Endothelial cell of umbilical vein (primary cell): ENCODE measurements around the gene LCLAT1. TPM values are rescaled to one million over a fixed set of nuclear protein-coding genes. Genes with fewer than 3 reads are reported as not detected.
A peak's percentile ranks its signal among the peaks of the same experiment; 100 is the strongest.

Experiments
- BruUV-seq: library from RNA; stranded (reverse); fragments of 400-500 nt; replicated peaks from 2 replicates; lab custom pipeline; 2021; lab: Mats Ljungman, UMichigan
- CTCF ChIA-PET: fragments of 300-600, 350-600 bp; sonication (Branson Sonifier 250); formaldehyde crosslinking; loops from one replicate; lab custom pipeline; 2021; ENCODE audit warnings: antibody characterized with exemption, inconsistent platforms; lab: Charles Lee
- POLR2A ChIA-PET: fragments of 300-600, 350-600 bp; sonication (Branson Sonifier 250); formaldehyde crosslinking; loops from one replicate; lab custom pipeline; 2021; ENCODE audit warnings: antibody characterized with exemption, inconsistent platforms; lab: Charles Lee
- DNase-seq: peaks from one replicate; pipeline ENCODE4 v3.0.0-alpha.2; 2011; ENCODE audit warnings: low read depth, low spot score
- FAIRE-seq: peaks from 2 replicates; lab custom pipeline; 2011; peaks lifted over from hg19 to GRCh38; lab: Jason Lieb, UNC
- H2AFZ ChIP-seq: 2 replicates; pipeline ENCODE4 v1.6.0; 2012; ENCODE audit warnings: low read depth, low read length, control low read depth, inconsistent platforms
- H3K27ac ChIP-seq: 2 replicates; pipeline ENCODE4 v1.5.1; 2011; ENCODE audit warnings: low read depth, mild to moderate bottlenecking, control low read depth, low read length, moderate library complexity; ENCODE audit not compliant: insufficient read depth
- H3K27me3 ChIP-seq, 2 experiments: 2 replicates each; pipeline versions ENCODE4 v1.6.0 to v1.6.1; 2011; ENCODE audit warnings: low read length in 2 of 2, mixed read lengths in 1 of 2; ENCODE audit not compliant: control insufficient read depth in 2 of 2, insufficient read depth in 2 of 2
- H3K36me3 ChIP-seq, 2 experiments: 2 replicates in 1 of 2; 3 replicates in 1 of 2; pipeline ENCODE4 v1.5.1; 2011; ENCODE audit warnings: low read length in 2 of 2, mild to moderate bottlenecking in 1 of 2, moderate library complexity in 1 of 2; ENCODE audit not compliant: control insufficient read depth in 2 of 2, insufficient read depth in 2 of 2; ENCODE audit errors: extremely low read depth in 1 of 2
- H3K4me1 ChIP-seq: 3 replicates; pipeline ENCODE4 v1.5.1; 2011; ENCODE audit warnings: mild to moderate bottlenecking, low read length; ENCODE audit not compliant: control insufficient read depth, insufficient read depth; ENCODE audit errors: extremely low read depth
- H3K4me2 ChIP-seq: 2 replicates; pipeline ENCODE4 v1.6.1; 2011; ENCODE audit warnings: low read length, control low read depth, mixed read lengths; ENCODE audit not compliant: insufficient read depth
- H3K4me3 ChIP-seq, 3 experiments: fragments of 200-600 bp in 1 of 3; sonication (generic), shearing (Covaris generic) in 1 of 3; replicated peaks in 1 of 3; 2 replicates each; pipeline ENCODE4 v1.5.1; 2011 to 2016; ENCODE audit warnings: control low read depth in 3 of 3, low read length in 3 of 3, mild to moderate bottlenecking in 2 of 3, inconsistent platforms in 1 of 3, low read depth in 1 of 3, moderate library complexity in 1 of 3; ENCODE audit not compliant: insufficient read depth in 1 of 3
- H3K79me2 ChIP-seq: 2 replicates; pipeline ENCODE4 v1.6.0; 2012; ENCODE audit warnings: low read length, inconsistent platforms; ENCODE audit not compliant: control insufficient read depth, insufficient read depth
- H3K9ac ChIP-seq: replicated peaks from 2 replicates; pipeline ENCODE3; 2011; ENCODE audit warnings: low read length, control low read depth; ENCODE audit not compliant: insufficient read depth; ENCODE audit errors: extremely low read depth
- H3K9me1 ChIP-seq: replicated peaks from 3 replicates; pipeline ENCODE4 v1.6.0; 2011; ENCODE audit warnings: mild to moderate bottlenecking, low read length; ENCODE audit not compliant: control insufficient read depth, insufficient read depth; ENCODE audit errors: extremely low read depth
- H3K9me3 ChIP-seq: replicated peaks from 2 replicates; pipeline ENCODE4 v1.5.1; 2012; ENCODE audit warnings: low read length, inconsistent platforms; ENCODE audit not compliant: control insufficient read depth, insufficient read depth
- H4K20me1 ChIP-seq: replicated peaks from 2 replicates; pipeline ENCODE3; 2011; ENCODE audit warnings: mild to moderate bottlenecking, low read length; ENCODE audit not compliant: control insufficient read depth, insufficient read depth; ENCODE audit errors: extremely low read depth
- EZH2 ChIP-seq: IDR thresholded peaks from 2 replicates; pipeline ENCODE4 v1.6.1; 2012; ENCODE audit warnings: borderline replicate concordance, low read depth, mild to moderate bottlenecking, moderate library complexity, low read length, inconsistent platforms; ENCODE audit not compliant: severe bottlenecking
- FOS ChIP-seq: IDR thresholded peaks from 2 replicates; pipeline ENCODE4 v1.6.1; 2011; ENCODE audit warnings: mild to moderate bottlenecking, low read length, moderate library complexity, borderline replicate concordance; ENCODE audit not compliant: insufficient read depth
- JUN ChIP-seq: IDR thresholded peaks from 2 replicates; pipeline ENCODE4 v1.6.1; 2011; ENCODE audit warnings: borderline replicate concordance, low read depth; ENCODE audit not compliant: insufficient read length, insufficient read depth
- POLR2A ChIP-seq: IDR thresholded peaks from 2 replicates; pipeline ENCODE4 v1.6.1; 2012; ENCODE audit warnings: low read depth, mild to moderate bottlenecking, control low read depth, low read length
- dilution Hi-C: fragments of 300-500 bp; cut with MboI; formaldehyde crosslinking; loops from one replicate; pipeline ENCODE4 v1.15.0; 2019; ENCODE audit warnings: low sequenced_read_pairs; ENCODE audit not compliant: extremely low pct_ligation_motif_present
- intact Hi-C: fragments of 100-400 bp; cut with micrococcal nuclease; formaldehyde crosslinking; loops from one replicate; pipeline ENCODE4 v1.10.0; 2022
- polyA plus RNA-seq, 4 experiments: library from polyadenylated mRNA; depleted of rRNA in 3 of 4; stranded (reverse) in 3 of 4; unstranded in 1 of 4; fragments of >200 nt; gene quantifications; 2 replicates each; pipeline versions ENCODE4 v1.2.1 to v1.2.3, GENCODE V29; 2011 to 2012; ENCODE audit warnings: missing spikeins in 1 of 4
- total RNA-seq: library from RNA; stranded (reverse); gene quantifications from 2 replicates; pipeline ENCODE4 v1.2.3, GENCODE V29; 2021
- TF ChIP-seq, protein P1 (sequence below), 2 donors: IDR thresholded peaks; 1 replicate in 1 of 2; 2 replicates in 1 of 2; pipeline ENCODE4 v1.5.1; 2011; ENCODE audit warnings: low read length in 2 of 2, mild to moderate bottlenecking in 2 of 2, moderate library complexity in 2 of 2, control low read depth in 1 of 2, inconsistent platforms in 1 of 2, low read depth in 1 of 2; ENCODE audit not compliant: insufficient read depth in 1 of 2; ENCODE audit errors: extremely low read depth in 1 of 2

The LCLAT1 gene
- total and polyA plus RNA-seq, 2 donors (not counting 3 experiments of a cell fraction or from before 2014, with no cell fraction given): 6.1 to 20.8 TPM

DNA sequence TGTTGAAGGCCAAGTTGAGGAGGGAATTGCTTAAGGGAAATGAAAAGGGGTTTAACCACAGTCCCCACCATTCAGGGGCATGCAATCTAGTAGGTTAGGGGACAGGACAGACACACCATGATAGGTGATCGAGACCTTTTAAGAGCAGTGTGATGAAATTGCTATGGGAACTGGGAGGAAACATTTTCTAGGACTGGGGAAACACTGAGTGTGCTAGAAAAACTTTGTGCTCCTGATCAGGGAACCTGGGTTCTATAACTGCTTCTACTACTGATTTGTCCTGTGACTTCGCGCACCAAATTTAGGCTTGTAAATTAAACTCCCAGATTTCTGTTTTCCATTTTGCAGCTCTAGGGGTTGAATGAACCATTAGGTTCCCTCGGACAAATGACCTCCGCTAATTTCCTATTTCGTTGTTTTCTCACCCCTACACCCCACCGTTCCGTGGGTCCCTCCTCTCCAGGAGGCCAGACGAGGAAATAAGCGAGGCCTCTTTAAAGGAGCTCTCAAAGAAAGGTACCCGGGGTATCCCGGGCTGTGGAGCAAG, 371 bp upstream of the LCLAT1 start:
- TSS peak; percentile 70 for BruUV-seq
- Histone ChIP-seq H3K27ac (peak overlapping the region; percentile 83), H3K36me3 (no peaks in the 10 kb centered on the region), H3K27me3 (no peaks in the 10 kb centered on the region), H3K9ac (peak overlapping the region; percentile 92), H4K20me1 (no peaks in the 10 kb centered on the region), H2AFZ (peak overlapping the region; percentile 98), H3K9me3 (no peaks in the 10 kb centered on the region), H3K4me2 (peak overlapping the region; percentile 94), H3K4me3 (peak overlapping the region; percentile 89 to 91 (median 90)), H3K79me2 (peaks cover 19% of the 10 kb centered on the region), H3K4me1 (peaks cover 13% of the 10 kb centered on the region), H3K9me1 (no peaks in the 10 kb centered on the region)
- CTCF ChIA-PET: interaction anchor here (0.9 to 2.7 kb wide), 5 partner anchors 9 to 265 kb away, joined by 3 to 12 read pairs (median 6); no protein-coding TSS in a partner anchor
- FAIRE-seq (no peak), DNase-seq (no peak)
- dilution Hi-C loops (no loop called here), intact Hi-C loops (loop anchor here (1.0 to 5.0 kb wide), 4 partner anchors 9 to 299 kb away; partner anchors contain the start of gene YPEL5)
- POLR2A ChIA-PET: no interaction called here
- TF ChIP-seq POLR2A: peak; percentile 59
- TF ChIP-seq JUN: no peak
- no peak for TF ChIP-seq EZH2
- TF ChIP-seq, protein P1, sequence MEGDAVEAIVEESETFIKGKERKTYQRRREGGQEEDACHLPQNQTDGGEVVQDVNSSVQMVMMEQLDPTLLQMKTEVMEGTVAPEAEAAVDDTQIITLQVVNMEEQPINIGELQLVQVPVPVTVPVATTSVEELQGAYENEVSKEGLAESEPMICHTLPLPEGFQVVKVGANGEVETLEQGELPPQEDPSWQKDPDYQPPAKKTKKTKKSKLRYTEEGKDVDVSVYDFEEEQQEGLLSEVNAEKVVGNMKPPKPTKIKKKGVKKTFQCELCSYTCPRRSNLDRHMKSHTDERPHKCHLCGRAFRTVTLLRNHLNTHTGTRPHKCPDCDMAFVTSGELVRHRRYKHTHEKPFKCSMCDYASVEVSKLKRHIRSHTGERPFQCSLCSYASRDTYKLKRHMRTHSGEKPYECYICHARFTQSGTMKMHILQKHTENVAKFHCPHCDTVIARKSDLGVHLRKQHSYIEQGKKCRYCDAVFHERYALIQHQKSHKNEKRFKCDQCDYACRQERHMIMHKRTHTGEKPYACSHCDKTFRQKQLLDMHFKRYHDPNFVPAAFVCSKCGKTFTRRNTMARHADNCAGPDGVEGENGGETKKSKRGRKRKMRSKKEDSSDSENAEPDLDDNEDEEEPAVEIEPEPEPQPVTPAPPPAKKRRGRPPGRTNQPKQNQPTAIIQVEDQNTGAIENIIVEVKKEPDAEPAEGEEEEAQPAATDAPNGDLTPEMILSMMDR (IDR thresholded peaks at IDR 0.05; ENCODE audit: extremely low read depth in 1 of 2, insufficient read depth in 1 of 2, low read depth in 1 of 2, low read length in 2 of 2): no peak
- TF ChIP-seq FOS: no peak
